Nucleus accumbens (tissue), 56 donors: ENCODE measurements around the gene PLTP.

Source experiments
- DNase-seq, 56 donors: peaks; one replicate each; lab custom pipeline; 2025; lab: John Stamatoyannopoulos, UW

PLTP gene

DNA sequence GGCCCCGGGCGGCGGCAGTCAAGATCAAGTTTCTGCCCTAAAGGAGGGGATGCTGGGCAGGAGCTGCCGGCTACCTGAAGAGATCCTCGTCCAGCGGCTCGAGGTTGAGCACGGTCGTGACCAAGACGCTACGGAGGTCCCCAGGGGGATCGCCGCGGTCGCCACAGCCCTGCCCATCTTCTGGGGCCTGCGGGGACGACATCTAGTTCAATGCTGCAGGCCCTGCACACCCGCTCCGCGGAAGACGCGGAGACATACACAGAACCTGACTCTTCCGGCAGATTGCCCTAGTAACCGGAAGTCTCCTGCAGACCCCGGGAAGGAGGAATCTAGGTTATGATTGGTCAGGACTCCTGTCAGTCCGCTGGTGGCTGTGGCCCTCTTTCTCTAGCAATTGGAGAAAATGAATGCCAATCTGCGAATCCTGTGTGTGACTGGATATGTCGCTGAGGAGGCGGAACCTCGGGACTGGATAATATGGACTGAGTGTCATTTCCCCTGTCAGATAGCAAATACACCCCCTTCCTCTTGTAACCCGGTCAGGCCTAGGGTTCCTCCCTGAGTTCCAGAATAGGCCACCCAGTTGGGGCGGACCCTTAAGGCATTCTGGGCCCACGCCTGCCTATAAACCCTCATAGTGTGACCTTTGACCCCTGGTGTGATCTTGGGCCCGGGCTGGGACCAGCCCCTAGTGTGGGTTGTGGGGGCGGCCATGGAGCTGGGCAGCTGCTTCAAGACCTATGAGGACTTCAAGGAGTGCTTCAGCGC is 54.7 kb downstream of the PLTP start, which contains the start of the genes ACOT8 and ZSWIM3:
TSS of gene ACOT8 (minus strand) at position 279 of the 768 bp plus-strand sequence. CDS start at position 202, 77 bp downstream.
TSS of gene ZSWIM3 (plus strand) at position 501 of the 768 bp plus-strand sequence. CDS start at position 713, 212 bp downstream.
- DNase-seq = peak; percentile 61 to 98 (median 92)

DNA sequence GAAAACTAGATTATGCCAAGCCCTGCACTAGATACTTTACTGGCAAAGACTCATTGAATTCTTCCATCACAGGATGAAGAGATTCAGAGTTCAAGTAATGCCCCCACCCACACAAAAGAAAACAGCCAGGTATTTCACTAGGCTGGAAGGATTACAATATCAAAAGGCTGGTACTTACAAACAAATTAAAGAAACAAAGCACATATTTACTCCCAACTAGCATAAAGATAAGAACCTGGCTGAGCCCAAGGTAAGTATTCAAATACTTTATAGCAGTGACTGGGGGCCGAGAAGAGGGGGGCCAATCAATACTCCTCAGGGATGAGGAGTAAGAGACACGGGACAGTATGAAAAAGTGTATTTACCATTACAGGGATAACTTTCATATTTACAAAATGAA is 58.5 kb downstream of the PLTP start:
- DNase-seq = no peak

GRCh38 chr20:45852326-45852725 is 59.6 kb downstream of the PLTP start:
- no peak for DNase-seq

DNA sequence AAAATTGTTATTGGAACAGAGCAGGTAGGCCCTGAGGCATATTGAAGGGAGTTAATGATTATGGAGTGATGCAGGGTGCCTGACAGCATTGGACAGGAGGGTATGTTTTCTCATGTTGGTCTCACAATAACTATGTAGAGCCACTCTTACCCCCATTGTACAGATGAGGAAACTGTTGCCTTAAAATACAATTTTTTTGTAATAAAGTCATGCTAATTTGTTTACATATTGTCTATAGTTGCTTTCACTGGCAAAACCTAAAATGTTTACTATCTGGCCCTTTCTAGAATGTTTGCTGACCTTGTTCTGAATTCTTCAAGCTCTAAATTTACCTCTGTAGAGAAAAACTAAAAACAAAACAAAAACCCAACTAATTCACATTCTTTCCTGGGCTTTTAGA is 60.5 kb downstream of the PLTP start:
- no peak for DNase-seq

DNA sequence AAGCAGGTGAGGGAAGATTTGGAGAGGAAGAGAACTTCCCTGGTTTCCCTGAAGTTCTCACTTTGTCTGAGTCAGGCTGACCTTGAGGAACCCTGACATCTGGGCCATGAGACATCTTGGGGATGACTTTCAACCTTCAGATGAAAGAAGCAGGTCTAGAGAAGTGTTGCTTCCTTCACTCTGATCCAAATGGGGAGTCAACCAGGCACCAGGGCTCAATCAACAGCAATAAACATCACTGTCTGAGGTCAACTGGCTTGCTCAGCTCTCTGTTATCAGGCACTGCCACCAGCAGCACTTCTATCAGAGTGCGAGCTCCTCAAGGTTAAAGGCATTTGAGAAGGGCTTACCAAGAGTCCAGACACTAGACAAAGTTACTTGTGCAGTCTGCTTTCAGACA is 61.0 kb downstream of the PLTP start:
- DNase-seq = no peak

- DNase-seq = no peak
These were observed 61.7 kb downstream of the PLTP start for GRCh38 chr20:45850238-45850637.

GRCh38 chr20:45848969-45849582 is 62.9 kb downstream of the PLTP start:
- DNase-seq = no peak
